Measurements from ENCODE around the gene ACTG1. TPM values are rescaled to one million over a fixed set of nuclear protein-coding genes. Genes with fewer than 3 reads are reported as not detected.

Gene ACTG1
- total and polyA plus RNA-seq, 11 donors = 149 to 1,653 (median 423) TPM

- Histone ChIP-seq H3K36me3 (no peaks in the 10 kb centered on the region), H3K4me1 (peaks cover 2 to 24% (median 7%) of the 10 kb centered on the region in 12 donors), H3K4me3 (no peak overlapping the region), H3K27me3 (peaks cover 4 to 52% (median 13%) of the 10 kb centered on the region in 9 donors), H3K27ac (no peak overlapping the region), H3K9me3 (no peaks in the 10 kb centered on the region)
- intact Hi-C loops (cut with DNase I) = loop anchor here in 1 of 10 donors (5.0 kb wide), 1 partner anchor 78 kb away; no protein-coding TSS in a partner anchor
- WGBS, 4 donors = 77 to 80% (median 78%) methylated on average over 8 to 18 of the region's 18 CpGs
- peak in 2 of 5 donors; percentile 26 to 57 for DNase-seq
- ATAC-seq = no peak
- TF ChIP-seq POLR2A (IDR thresholded peaks at IDR 0.05) = no peak
- TF ChIP-seq, protein P1, sequence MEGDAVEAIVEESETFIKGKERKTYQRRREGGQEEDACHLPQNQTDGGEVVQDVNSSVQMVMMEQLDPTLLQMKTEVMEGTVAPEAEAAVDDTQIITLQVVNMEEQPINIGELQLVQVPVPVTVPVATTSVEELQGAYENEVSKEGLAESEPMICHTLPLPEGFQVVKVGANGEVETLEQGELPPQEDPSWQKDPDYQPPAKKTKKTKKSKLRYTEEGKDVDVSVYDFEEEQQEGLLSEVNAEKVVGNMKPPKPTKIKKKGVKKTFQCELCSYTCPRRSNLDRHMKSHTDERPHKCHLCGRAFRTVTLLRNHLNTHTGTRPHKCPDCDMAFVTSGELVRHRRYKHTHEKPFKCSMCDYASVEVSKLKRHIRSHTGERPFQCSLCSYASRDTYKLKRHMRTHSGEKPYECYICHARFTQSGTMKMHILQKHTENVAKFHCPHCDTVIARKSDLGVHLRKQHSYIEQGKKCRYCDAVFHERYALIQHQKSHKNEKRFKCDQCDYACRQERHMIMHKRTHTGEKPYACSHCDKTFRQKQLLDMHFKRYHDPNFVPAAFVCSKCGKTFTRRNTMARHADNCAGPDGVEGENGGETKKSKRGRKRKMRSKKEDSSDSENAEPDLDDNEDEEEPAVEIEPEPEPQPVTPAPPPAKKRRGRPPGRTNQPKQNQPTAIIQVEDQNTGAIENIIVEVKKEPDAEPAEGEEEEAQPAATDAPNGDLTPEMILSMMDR (IDR thresholded peaks at IDR 0.05) = no peak
These were observed 11.7 kb upstream of the ACTG1 start for GRCh38 chr17:81524039-81524864.

DNA sequence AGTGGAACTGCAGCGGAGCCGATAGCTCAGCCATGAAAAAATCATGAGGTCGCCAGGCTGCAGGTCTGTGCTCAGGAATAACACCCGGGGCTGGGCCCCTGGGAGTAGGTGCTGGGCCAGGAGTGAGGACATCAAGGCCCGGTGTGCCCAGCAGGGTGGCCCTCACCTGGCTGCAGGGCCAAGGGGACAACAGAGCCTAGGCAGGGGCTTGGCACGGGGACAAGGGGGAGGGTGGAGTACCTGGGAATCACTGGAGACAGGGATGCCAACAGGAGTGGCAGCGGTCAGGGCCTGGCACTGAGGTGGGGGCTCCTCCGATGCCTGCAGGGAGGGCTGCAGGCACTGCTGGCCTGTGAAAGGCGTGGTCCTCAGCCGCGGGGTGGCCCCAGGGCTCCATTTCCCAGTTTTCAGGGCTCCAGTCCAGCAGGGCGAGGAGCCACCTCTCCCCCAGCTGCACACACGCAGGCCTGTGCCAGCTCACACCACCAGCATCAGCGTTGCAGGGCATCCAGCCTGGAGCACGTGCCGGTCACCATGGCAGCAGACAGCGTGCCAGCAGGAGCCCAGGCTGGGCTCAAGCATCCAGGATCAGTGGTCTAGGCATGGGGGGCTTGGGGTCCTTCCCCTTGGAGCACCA lies 10.9 kb upstream of the ACTG1 start:
- no peak overlapping the region for H3K27ac ChIP-seq
- intact Hi-C loops (cut with DNase I) = loop anchor here in 2 of 10 donors (2.0 to 5.0 kb wide), 2 partner anchors 27 to 79 kb away; no protein-coding TSS in a partner anchor
- peak in 4 of 5 donors; percentile 61 to 78 (median 70) for DNase-seq
- H3K4me1 ChIP-seq = peaks cover 2 to 32% (median 14%) of the 10 kb centered on the region in 12 donors
- H3K9me3 ChIP-seq = no peaks in the 10 kb centered on the region
- no peak overlapping the region for H3K4me3 ChIP-seq
- WGBS, 4 donors = 22 to 43% (median 28%) methylated on average over 15 to 17 of the region's 17 CpGs
- no peaks in the 10 kb centered on the region for H3K36me3 ChIP-seq
- peak; percentile 49 to 80 (median 52) for ATAC-seq
- TF ChIP-seq, protein P1 (IDR thresholded peaks at IDR 0.05) = peak in 2 of 12 donors; percentile 6 to 14
- no peak for TF ChIP-seq POLR2A (IDR thresholded peaks at IDR 0.05)
- peaks cover 4 to 48% (median 13%) of the 10 kb centered on the region in 9 donors for H3K27me3 ChIP-seq

- H3K36me3 ChIP-seq = no peaks in the 10 kb centered on the region
- no peaks in the 10 kb centered on the region for H3K9me3 ChIP-seq
- H3K27ac ChIP-seq = no peak overlapping the region
- intact Hi-C loops (cut with DNase I) = loop anchor here in 2 of 10 donors (2.0 to 5.0 kb wide), 2 partner anchors 28 to 80 kb away; no protein-coding TSS in a partner anchor
- WGBS, 4 donors = 69 to 76% (median 73%) methylated on average over 23 to 26 of the region's 26 CpGs
- TF ChIP-seq, protein P1 (IDR thresholded peaks at IDR 0.05) = no peak
- no peak for TF ChIP-seq POLR2A (IDR thresholded peaks at IDR 0.05)
- ATAC-seq (no peak), DNase-seq (peak in 2 of 5 donors; percentile 22 to 42)
- no peak overlapping the region for H3K4me3 ChIP-seq
- peaks cover 4 to 44% (median 13%) of the 10 kb centered on the region in 9 donors for H3K27me3 ChIP-seq
- peaks cover 2 to 39% (median 22%) of the 10 kb centered on the region in 12 donors for H3K4me1 ChIP-seq
These were observed 10.1 kb upstream of the ACTG1 start for GRCh38 chr17:81522491-81523401.
